NCI-H128 (cell line): ENCODE results near the gene FGF3.

Source experiments
- DNase-seq: peaks from one replicate; lab custom pipeline; 2025; ENCODE audit not compliant: unreplicated experiment; lab: John Stamatoyannopoulos, UW

FGF3 gene

GRCh38 chr11:69844396-69844795 is 25.2 kb upstream of the FGF3 start:
- DNase-seq: no peak

- DNase-seq: no peak
Measured at GRCh38 chr11:69843529-69843921, 24.3 kb upstream of the FGF3 start.

GRCh38 chr11:69842746-69843528 is 23.7 kb upstream of the FGF3 start:
- no peak for DNase-seq

- no peak for DNase-seq
Measured at GRCh38 chr11:69841859-69842698, 22.9 kb upstream of the FGF3 start.

GRCh38 chr11:69841170-69841858 is 22.1 kb upstream of the FGF3 start:
- no peak for DNase-seq

- DNase-seq: no peak
Measured at GRCh38 chr11:69840371-69841169, 21.4 kb upstream of the FGF3 start.

GRCh38 chr11:69839516-69839915 is 20.3 kb upstream of the FGF3 start:
- no peak for DNase-seq

- no peak for DNase-seq
Measured at GRCh38 chr11:69837791-69838190, 18.6 kb upstream of the FGF3 start.

GRCh38 chr11:69836401-69836800 is 17.2 kb upstream of the FGF3 start:
- DNase-seq: no peak

- DNase-seq: no peak
Measured at GRCh38 chr11:69834811-69835800, 15.9 kb upstream of the FGF3 start.

- DNase-seq: no peak
Measured at GRCh38 chr11:69834251-69834650, 15.0 kb upstream of the FGF3 start.

GRCh38 chr11:69832561-69833413 is 13.6 kb upstream of the FGF3 start:
- DNase-seq: no peak

GRCh38 chr11:69831985-69832384 is 12.8 kb upstream of the FGF3 start:
- no peak for DNase-seq

GRCh38 chr11:69830086-69830485 is 10.9 kb upstream of the FGF3 start:
- no peak for DNase-seq

- no peak for DNase-seq
Measured at GRCh38 chr11:69828971-69829344, 9.7 kb upstream of the FGF3 start.

GRCh38 chr11:69828276-69828970 is 9.2 kb upstream of the FGF3 start:
- no peak for DNase-seq

GRCh38 chr11:69826773-69827172 is 7.6 kb upstream of the FGF3 start:
- DNase-seq: no peak

GRCh38 chr11:69825941-69826340 is 6.7 kb upstream of the FGF3 start:
- no peak for DNase-seq
